HCT116 (cell line): Measurements from ENCODE around the gene MRM1. TPM values are rescaled to one million over a fixed set of nuclear protein-coding genes. Genes with fewer than 3 reads are reported as not detected.

Experiments
- ATAC-seq: fragments of 200-7000 bp; cut with Tn5 transposase; 2 replicates; pipeline ENCODE4 v1.9.1; 2020; ENCODE audit warnings: mild to moderate bottlenecking, moderate library complexity
- BruUV-seq: library from RNA; stranded (reverse); fragments of 400-500 nt; replicated peaks from 2 replicates; lab custom pipeline; 2021; lab: Mats Ljungman, UMichigan
- CTCF ChIA-PET: fragments of 300-600 bp; sonication (Branson Sonifier 250); formaldehyde crosslinking; loops from one replicate; lab custom pipeline; 2021; ENCODE audit warnings: antibody characterized with exemption; lab: Charles Lee
- POLR2A ChIA-PET: fragments of 300-600, 350-600 bp; sonication (Branson Sonifier 250); formaldehyde crosslinking; loops from one replicate; lab custom pipeline; 2021; ENCODE audit warnings: antibody characterized with exemption; lab: Charles Lee
- RAD21 ChIA-PET, 2 experiments: fragments of 300-600 bp; sonication (Branson Sonifier 250); formaldehyde crosslinking; loops; one replicate each; lab custom pipeline; 2023; ENCODE audit warnings: low total read pairs in 2 of 2; ENCODE audit not compliant: uncharacterized antibody in 2 of 2, unreplicated experiment in 2 of 2, low non-redundant PET in 1 of 2; lab: Charles Lee
- DNase-seq: peaks from one replicate; pipeline ENCODE4 v3.0.0-alpha.2; 2010; ENCODE audit warnings: low read depth, low spot score
- H2AFZ ChIP-seq: fragments of 200-600 bp; shearing (Covaris generic), sonication (generic); 2 replicates; pipeline ENCODE4 v1.6.1; 2017; ENCODE audit warnings: low read depth, mixed run types, mixed read lengths, antibody characterized with exemption, low read length; ENCODE audit not compliant: poor library complexity, severe bottlenecking
- H3K27ac ChIP-seq: 2 replicates; pipeline ENCODE4 v1.5.1; 2012; ENCODE audit warnings: low read depth, low read length
- H3K27me3 ChIP-seq: fragments of 200-600 bp; sonication (generic); 2 replicates; pipeline ENCODE4 v1.6.1; 2016; ENCODE audit warnings: mixed run types, low read length, mixed read lengths; ENCODE audit not compliant: insufficient read depth
- H3K36me3 ChIP-seq, 2 experiments: fragments of 200-500 bp in 1 of 2; fragments of 200-600 bp in 1 of 2; sonication (Bioruptor generic) in 1 of 2; sonication (generic) in 1 of 2; 2 replicates each; pipeline versions ENCODE4 v1.5.1 to v1.6.1; 2014 to 2016; ENCODE audit warnings: low read length in 2 of 2, inconsistent platforms in 1 of 2, mixed read lengths in 1 of 2, mixed run types in 1 of 2; ENCODE audit not compliant: insufficient read depth in 2 of 2, control insufficient read depth in 1 of 2
- H3K4me1 ChIP-seq, 2 experiments: fragments of 200-600 bp in 1 of 2; sonication (generic) in 1 of 2; 2 replicates each; pipeline versions ENCODE4 v1.5.1 to v1.6.1; 2012 to 2017; ENCODE audit warnings: low read length in 2 of 2, inconsistent platforms in 1 of 2, mild to moderate bottlenecking in 1 of 2, mixed read lengths in 1 of 2, mixed run types in 1 of 2, moderate library complexity in 1 of 2; ENCODE audit not compliant: insufficient read depth in 2 of 2, control insufficient read depth in 1 of 2
- H3K4me2 ChIP-seq: fragments of 200-600 bp; sonication (generic); 2 replicates; pipeline ENCODE4 v1.6.1; 2017; ENCODE audit warnings: mixed run types, low read length, mixed read lengths
- H3K4me3 ChIP-seq, 2 experiments: fragments of 200-600 bp in 1 of 2; sonication (generic) in 1 of 2; replicated peaks in 1 of 2; 2 replicates each; pipeline ENCODE4 v1.5.1; 2011 to 2016; ENCODE audit warnings: low read length in 2 of 2, control low read depth in 1 of 2, low read depth in 1 of 2, mild to moderate bottlenecking in 1 of 2, mixed read lengths in 1 of 2, mixed run types in 1 of 2
- H3K79me2 ChIP-seq: fragments of 200-600 bp; sonication (generic); 2 replicates; pipeline ENCODE4 v1.6.1; 2017; ENCODE audit warnings: mild to moderate bottlenecking, mixed run types, low read length, moderate library complexity, mixed read lengths; ENCODE audit not compliant: insufficient read depth
- H3K9ac ChIP-seq: fragments of 200-600 bp; sonication (generic); 2 replicates; pipeline ENCODE4 v1.6.1; 2016; ENCODE audit warnings: low read length, mixed read lengths
- H3K9me2 ChIP-seq: fragments of 200-600 bp; sonication (generic), shearing (Covaris generic); 2 replicates; pipeline ENCODE4 v1.6.1; 2017; ENCODE audit warnings: mixed run types, mild to moderate bottlenecking, moderate library complexity; ENCODE audit not compliant: insufficient read depth
- H3K9me3 ChIP-seq, 2 experiments: fragments of 200-500 bp in 1 of 2; fragments of 200-600 bp in 1 of 2; sonication (Bioruptor generic) in 1 of 2; sonication (generic) in 1 of 2; 2 replicates each; pipeline ENCODE4 v1.6.1; 2014 to 2017; ENCODE audit warnings: low read length in 2 of 2, mixed read lengths in 2 of 2, inconsistent platforms in 1 of 2, low read depth in 1 of 2, mild to moderate bottlenecking in 1 of 2, mixed run types in 1 of 2, moderate library complexity in 1 of 2; ENCODE audit not compliant: control insufficient read depth in 1 of 2, insufficient read depth in 1 of 2
- H4K20me1 ChIP-seq: fragments of 200-600 bp; sonication (generic), shearing (Covaris generic); 2 replicates; pipeline ENCODE4 v1.6.1; 2017; ENCODE audit warnings: mixed run types, mild to moderate bottlenecking, moderate library complexity; ENCODE audit not compliant: insufficient read depth
- ELF1 ChIP-seq: IDR thresholded peaks from 2 replicates; pipeline ENCODE4 v1.6.1; 2012; ENCODE audit warnings: low read depth, borderline replicate concordance
- FOSL1 ChIP-seq: IDR thresholded peaks from 2 replicates; pipeline ENCODE4 v1.6.1; 2012; ENCODE audit warnings: low read depth
- JUND ChIP-seq: IDR thresholded peaks from 2 replicates; pipeline ENCODE4 v1.6.1; 2012
- POLR2A ChIP-seq: IDR thresholded peaks from 2 replicates; pipeline ENCODE4 v1.7.0; 2011; ENCODE audit warnings: borderline replicate concordance; ENCODE audit not compliant: insufficient read depth, insufficient read length; ENCODE audit errors: extremely low read depth
- POLR2AphosphoS5 ChIP-seq: IDR thresholded peaks from 2 replicates; pipeline ENCODE4 v1.6.1; 2011; ENCODE audit warnings: mild to moderate bottlenecking, low read depth, low read length, moderate library complexity
- RAD21 ChIP-seq: IDR thresholded peaks from 2 replicates; pipeline ENCODE4 v1.6.1; 2012; ENCODE audit warnings: low read depth, mild to moderate bottlenecking
- SIN3A ChIP-seq: IDR thresholded peaks from 2 replicates; pipeline ENCODE4 v1.6.1; 2012; ENCODE audit warnings: low read depth
- SP1 ChIP-seq: IDR thresholded peaks from 2 replicates; pipeline ENCODE4 v1.6.1; 2012; ENCODE audit warnings: low read depth
- SRF ChIP-seq: IDR thresholded peaks from 2 replicates; pipeline ENCODE4 v1.6.1; 2012; ENCODE audit warnings: low read depth
- YY1 ChIP-seq: IDR thresholded peaks from 2 replicates; pipeline ENCODE4 v1.6.1; 2011; ENCODE audit warnings: low read length, low read depth, moderate library complexity, mild to moderate bottlenecking; ENCODE audit not compliant: insufficient replicate concordance; ENCODE audit errors: extremely low read depth
- ZFX ChIP-seq: fragments of 450-650 bp; IDR thresholded peaks from 2 replicates; pipeline ENCODE4 v1.6.1; 2017
- intact Hi-C: fragments of 100-400 bp; cut with micrococcal nuclease; formaldehyde crosslinking; loops from 2 replicates; pipeline ENCODE4 v1.10.0; 2022
- total RNA-seq: library from RNA; stranded (reverse); gene quantifications from one replicate; pipeline ENCODE4 v1.2.1, GENCODE V29; 2021; ENCODE audit not compliant: unreplicated experiment
- TF ChIP-seq, protein P1 (sequence below): IDR thresholded peaks from 2 replicates; pipeline ENCODE4 v1.6.1; 2012
- TF ChIP-seq, protein P2 (sequence below): IDR thresholded peaks from 2 replicates; pipeline ENCODE4 v1.6.1; 2011; ENCODE audit warnings: mild to moderate bottlenecking, low read length, moderate library complexity; ENCODE audit not compliant: insufficient replicate concordance; ENCODE audit errors: extremely low read depth
- TF ChIP-seq, protein P3 (sequence below): IDR thresholded peaks from 2 replicates; pipeline ENCODE4 v1.6.1; 2012; ENCODE audit warnings: low read depth

MRM1 gene
- total RNA-seq, 1 experiment from 2014 or later = 14.5 TPM

DNA sequence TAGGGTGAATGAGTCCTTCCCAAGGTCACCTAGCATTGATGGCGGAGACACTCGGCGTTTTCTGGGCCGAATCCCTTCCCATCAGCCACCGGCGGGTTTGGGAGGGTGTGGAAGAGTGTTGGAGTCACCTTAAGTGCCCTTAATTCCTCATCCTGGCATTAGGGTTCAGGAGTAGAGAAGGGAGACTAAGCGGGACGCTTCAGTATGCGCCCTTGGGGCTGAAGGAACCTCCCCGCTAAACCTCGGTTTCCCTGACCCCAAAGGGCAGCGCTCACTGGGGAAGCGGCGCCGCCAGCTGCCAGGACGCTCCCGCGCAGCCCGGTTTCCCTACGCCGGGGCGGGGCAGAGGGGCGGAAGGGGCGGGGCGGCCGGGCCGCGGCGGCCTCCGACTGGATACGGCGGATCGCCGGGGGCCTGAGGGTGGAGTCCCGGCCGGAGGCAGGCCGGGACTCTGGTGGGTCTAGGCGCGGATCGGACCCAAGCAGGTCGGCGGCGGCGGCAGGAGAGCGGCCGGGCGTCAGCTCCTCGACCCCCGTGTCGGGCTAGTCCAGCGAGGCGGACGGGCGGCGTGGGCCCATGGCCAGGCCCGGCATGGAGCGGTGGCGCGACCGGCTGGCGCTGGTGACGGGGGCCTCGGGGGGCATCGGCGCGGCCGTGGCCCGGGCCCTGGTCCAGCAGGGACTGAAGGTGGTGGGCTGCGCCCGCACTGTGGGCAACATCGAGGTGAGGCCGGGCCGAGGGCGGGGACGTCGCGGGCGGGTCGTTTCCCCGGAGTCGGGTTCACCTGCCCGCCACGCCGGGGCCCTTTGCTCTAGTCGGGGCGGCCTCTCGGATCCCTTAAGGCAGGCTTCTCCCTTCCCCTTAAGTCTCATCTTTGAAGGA lies 9.7 kb upstream of the MRM1 start, which contains the start of gene DHRS11:
Gene DHRS11, plus strand, starts transcription at position 446 of the 882 bp plus-strand sequence. Its CDS starts 131 bp downstream, at position 577.
- peaks cover 13 to 15% of the 10 kb centered on the region in 2 experiments for H3K36me3 ChIP-seq
- no peaks in the 10 kb centered on the region for H3K9me2 ChIP-seq
- H3K9ac ChIP-seq = peak within 1 kb of the TSS; percentile 93
- ChIA-PET POLR2A (interaction anchor here (0.6 kb wide), 1 partner anchor 15 kb away, joined by 3 read pairs; no protein-coding TSS in a partner anchor), CTCF (interaction anchor here (3.4 kb wide), 1 partner anchor 10 kb away, joined by 20 read pairs; the partner anchor contains the start of gene MRM1), RAD21 (interaction anchor here in 1 of 2 experiments (1.8 kb wide), 1 partner anchor 9 kb away, joined by 5 read pairs; the partner anchor contains the start of gene MRM1)
- no peaks in the 10 kb centered on the region for H3K9me3 ChIP-seq
- H3K79me2 ChIP-seq = peaks cover 26% of the 10 kb centered on the region
- H3K4me1 ChIP-seq = peaks cover 6 to 23% of the 10 kb centered on the region in 2 experiments
- H4K20me1 ChIP-seq = no peaks in the 10 kb centered on the region
- TF ChIP-seq RAD21 (peak; percentile 28; the same call in 1 of the 2 replicates), SIN3A (peak; percentile 51; the same call in 1 of the 2 replicates), YY1 (no peak), ELF1 (no peak), POLR2A (peak; percentile 81), FOSL1 (no peak), POLR2AphosphoS5 (peak; percentile 74), SP1 (peak; percentile 42), JUND (no peak), SRF (no peak), ZFX (peak; percentile 77)
- TF ChIP-seq, protein P1, sequence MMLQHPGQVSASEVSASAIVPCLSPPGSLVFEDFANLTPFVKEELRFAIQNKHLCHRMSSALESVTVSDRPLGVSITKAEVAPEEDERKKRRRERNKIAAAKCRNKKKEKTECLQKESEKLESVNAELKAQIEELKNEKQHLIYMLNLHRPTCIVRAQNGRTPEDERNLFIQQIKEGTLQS = no peak
- TF ChIP-seq, protein P2, sequence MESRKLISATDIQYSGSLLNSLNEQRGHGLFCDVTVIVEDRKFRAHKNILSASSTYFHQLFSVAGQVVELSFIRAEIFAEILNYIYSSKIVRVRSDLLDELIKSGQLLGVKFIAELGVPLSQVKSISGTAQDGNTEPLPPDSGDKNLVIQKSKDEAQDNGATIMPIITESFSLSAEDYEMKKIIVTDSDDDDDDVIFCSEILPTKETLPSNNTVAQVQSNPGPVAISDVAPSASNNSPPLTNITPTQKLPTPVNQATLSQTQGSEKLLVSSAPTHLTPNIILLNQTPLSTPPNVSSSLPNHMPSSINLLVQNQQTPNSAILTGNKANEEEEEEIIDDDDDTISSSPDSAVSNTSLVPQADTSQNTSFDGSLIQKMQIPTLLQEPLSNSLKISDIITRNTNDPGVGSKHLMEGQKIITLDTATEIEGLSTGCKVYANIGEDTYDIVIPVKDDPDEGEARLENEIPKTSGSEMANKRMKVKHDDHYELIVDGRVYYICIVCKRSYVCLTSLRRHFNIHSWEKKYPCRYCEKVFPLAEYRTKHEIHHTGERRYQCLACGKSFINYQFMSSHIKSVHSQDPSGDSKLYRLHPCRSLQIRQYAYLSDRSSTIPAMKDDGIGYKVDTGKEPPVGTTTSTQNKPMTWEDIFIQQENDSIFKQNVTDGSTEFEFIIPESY = no peak
- TF ChIP-seq, protein P3, sequence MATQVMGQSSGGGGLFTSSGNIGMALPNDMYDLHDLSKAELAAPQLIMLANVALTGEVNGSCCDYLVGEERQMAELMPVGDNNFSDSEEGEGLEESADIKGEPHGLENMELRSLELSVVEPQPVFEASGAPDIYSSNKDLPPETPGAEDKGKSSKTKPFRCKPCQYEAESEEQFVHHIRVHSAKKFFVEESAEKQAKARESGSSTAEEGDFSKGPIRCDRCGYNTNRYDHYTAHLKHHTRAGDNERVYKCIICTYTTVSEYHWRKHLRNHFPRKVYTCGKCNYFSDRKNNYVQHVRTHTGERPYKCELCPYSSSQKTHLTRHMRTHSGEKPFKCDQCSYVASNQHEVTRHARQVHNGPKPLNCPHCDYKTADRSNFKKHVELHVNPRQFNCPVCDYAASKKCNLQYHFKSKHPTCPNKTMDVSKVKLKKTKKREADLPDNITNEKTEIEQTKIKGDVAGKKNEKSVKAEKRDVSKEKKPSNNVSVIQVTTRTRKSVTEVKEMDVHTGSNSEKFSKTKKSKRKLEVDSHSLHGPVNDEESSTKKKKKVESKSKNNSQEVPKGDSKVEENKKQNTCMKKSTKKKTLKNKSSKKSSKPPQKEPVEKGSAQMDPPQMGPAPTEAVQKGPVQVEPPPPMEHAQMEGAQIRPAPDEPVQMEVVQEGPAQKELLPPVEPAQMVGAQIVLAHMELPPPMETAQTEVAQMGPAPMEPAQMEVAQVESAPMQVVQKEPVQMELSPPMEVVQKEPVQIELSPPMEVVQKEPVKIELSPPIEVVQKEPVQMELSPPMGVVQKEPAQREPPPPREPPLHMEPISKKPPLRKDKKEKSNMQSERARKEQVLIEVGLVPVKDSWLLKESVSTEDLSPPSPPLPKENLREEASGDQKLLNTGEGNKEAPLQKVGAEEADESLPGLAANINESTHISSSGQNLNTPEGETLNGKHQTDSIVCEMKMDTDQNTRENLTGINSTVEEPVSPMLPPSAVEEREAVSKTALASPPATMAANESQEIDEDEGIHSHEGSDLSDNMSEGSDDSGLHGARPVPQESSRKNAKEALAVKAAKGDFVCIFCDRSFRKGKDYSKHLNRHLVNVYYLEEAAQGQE = no peak
- H3K27ac ChIP-seq = peak within 1 kb of the TSS; percentile 78
- BruUV-seq = no TSS peak
- no peaks in the 10 kb centered on the region for H3K27me3 ChIP-seq
- ATAC-seq = peak; percentile 96
- no peak within 1 kb of the TSS for H2AFZ ChIP-seq
- peak within 1 kb of the TSS; percentile 67 to 93 for H3K4me3 ChIP-seq
- intact Hi-C loops = no loop called here
- DNase-seq = peak; percentile 19
- peak within 1 kb of the TSS; percentile 93 for H3K4me2 ChIP-seq
